ENCODE results near the gene IL15.
"Not testable (repeated sequence)": the region's sequence is repeated elsewhere in the genome, so short reads cannot be mapped to it uniquely, and the experiment has no call there.

Gene IL15

GRCh38 chr4:141689726-141690296 lies 53.4 kb downstream of the IL15 start:
- not testable (repeated sequence) for DNase-seq (ENCODE audit: low read depth, low spot score); H3K4me3 ChIP-seq (ENCODE audit: low read length)

GRCh38 chr4:141691247-141691646 lies 54.9 kb downstream of the IL15 start:
- not testable (repeated sequence) for DNase-seq (ENCODE audit: low read depth, low spot score)

GRCh38 chr4:141692081-141692480 lies 55.7 kb downstream of the IL15 start:
- no peak for DNase-seq (ENCODE audit: low read depth, low spot score)
- no peak overlapping the region for H3K4me3 ChIP-seq (ENCODE audit: low read length)

More at GRCh38 chr4:141691247-141691646, 54.9 kb downstream of the IL15 start:
- H3K4me3 ChIP-seq (ENCODE audit: low read length): not testable (repeated sequence)

DNA sequence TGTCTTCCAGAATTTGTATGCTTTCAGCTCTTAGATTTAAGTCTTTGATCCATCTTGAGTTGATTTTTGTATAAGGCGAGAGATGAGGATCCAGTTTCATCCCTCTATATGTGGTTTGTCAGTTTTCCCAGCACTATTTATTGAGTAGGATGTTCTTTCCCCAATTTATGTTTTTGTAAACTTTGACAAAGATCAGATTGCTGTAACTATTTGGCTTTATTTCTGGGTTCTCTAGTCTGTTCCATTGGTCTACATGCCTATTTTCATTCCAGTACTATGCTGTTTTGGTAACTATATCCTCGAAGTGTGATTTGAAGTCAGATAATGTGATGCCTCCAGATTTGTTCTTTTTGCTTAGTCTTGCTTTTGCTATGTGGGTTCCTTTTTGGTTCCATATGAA lies 60.7 kb downstream of the IL15 start:
- no peak for DNase-seq (ENCODE audit: low read depth, low spot score)
- H3K4me3 ChIP-seq (ENCODE audit: low read length): no peak overlapping the region

GRCh38 chr4:141702472-141703182 lies 66.2 kb downstream of the IL15 start:
- DNase-seq (ENCODE audit: low read depth, low spot score): peak; percentile 33
- H3K4me3 ChIP-seq (ENCODE audit: low read length): no peak overlapping the region

- no peak for DNase-seq (ENCODE audit: low read depth, low spot score)
- no peak overlapping the region for H3K4me3 ChIP-seq (ENCODE audit: low read length)
Observed at GRCh38 chr4:141703497-141703896, 67.1 kb downstream of the IL15 start.

DNA sequence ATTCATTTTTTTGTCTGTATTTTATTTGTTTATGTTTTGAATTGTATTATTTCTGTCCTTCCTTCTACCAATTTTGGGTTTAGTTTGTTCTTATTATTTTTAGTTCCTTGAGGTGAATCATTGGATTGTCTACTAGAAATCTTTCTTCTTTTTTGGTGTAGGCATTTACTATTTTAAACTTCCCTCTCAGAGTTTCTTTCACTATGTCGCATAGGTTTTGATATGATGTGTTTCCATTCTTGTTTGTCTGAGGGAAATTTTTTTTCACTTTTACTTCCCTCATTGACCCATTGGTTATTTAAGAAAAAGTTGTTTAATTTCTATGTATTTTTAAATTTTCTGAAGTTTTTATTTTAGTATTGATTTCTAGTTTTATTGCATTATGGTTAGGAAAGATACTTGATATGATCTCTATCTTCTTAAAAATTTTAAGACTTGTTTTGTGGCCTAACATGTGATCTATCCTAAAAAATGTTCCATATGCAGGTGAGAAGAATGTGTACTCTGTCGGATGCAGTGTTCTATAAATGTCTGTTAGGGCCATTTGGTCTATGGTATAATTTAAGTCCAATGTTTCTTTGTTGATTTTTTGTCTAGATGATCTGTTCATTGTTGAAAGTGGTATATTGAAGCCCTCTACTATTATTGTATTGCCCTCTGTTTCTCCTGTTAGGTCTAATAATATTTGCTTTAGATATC lies 68.8 kb downstream of the IL15 start:
- no peak for DNase-seq (ENCODE audit: low read depth, low spot score)
- no peak overlapping the region for H3K4me3 ChIP-seq (ENCODE audit: low read length)

GRCh38 chr4:141705747-141706377 lies 69.5 kb downstream of the IL15 start:
- no peak for DNase-seq (ENCODE audit: low read depth, low spot score)

GRCh38 chr4:141706445-141706844 lies 70.1 kb downstream of the IL15 start:
- no peak overlapping the region for H3K4me3 ChIP-seq (ENCODE audit: low read length)
- DNase-seq (ENCODE audit: low read depth, low spot score): no peak

More at GRCh38 chr4:141705747-141706377, 69.5 kb downstream of the IL15 start:
- no peak overlapping the region for H3K4me3 ChIP-seq (ENCODE audit: low read length)

DNA sequence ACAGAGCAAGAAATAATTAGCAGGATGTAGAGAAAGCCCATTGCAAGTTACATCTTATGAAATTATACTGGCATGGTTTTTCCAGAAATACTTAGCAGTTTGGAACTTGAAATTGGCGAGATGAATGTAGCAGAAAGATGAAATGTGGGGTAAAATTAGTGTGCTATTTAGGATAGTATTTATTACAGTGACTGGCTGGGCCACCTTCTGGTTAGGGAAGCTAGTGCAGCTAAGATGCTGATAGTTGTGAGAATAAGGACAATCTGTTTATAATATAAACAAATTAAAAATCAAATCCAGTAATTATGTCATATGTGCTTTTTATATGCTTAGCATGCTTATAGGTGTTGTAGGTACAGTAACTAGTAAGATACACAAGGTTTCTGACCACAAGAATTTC lies 74.8 kb downstream of the IL15 start:
- no peak overlapping the region for H3K4me3 ChIP-seq (ENCODE audit: low read length)
- peak; percentile 18 for DNase-seq (ENCODE audit: low read depth, low spot score)

DNA sequence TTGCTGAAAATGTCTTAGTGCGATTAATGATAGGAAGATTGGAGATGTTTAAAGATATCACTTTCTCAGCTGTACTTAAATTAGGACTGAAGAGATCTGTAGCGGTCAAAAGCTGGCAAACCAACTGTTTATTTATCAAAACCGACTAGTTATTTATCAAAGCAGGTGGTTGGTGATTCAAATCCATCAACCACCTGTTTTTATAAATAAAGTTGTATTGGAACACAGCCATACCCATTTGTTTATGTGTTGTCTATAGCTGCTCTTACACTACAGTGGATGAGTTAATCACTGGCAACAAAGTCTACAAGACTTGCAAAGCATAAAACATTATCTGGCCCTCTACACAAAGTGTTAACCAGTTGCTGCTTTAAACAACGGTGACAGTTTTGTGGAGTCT lies 76.8 kb downstream of the IL15 start:
- DNase-seq (ENCODE audit: low read depth, low spot score): no peak
- no peak overlapping the region for H3K4me3 ChIP-seq (ENCODE audit: low read length)

DNA sequence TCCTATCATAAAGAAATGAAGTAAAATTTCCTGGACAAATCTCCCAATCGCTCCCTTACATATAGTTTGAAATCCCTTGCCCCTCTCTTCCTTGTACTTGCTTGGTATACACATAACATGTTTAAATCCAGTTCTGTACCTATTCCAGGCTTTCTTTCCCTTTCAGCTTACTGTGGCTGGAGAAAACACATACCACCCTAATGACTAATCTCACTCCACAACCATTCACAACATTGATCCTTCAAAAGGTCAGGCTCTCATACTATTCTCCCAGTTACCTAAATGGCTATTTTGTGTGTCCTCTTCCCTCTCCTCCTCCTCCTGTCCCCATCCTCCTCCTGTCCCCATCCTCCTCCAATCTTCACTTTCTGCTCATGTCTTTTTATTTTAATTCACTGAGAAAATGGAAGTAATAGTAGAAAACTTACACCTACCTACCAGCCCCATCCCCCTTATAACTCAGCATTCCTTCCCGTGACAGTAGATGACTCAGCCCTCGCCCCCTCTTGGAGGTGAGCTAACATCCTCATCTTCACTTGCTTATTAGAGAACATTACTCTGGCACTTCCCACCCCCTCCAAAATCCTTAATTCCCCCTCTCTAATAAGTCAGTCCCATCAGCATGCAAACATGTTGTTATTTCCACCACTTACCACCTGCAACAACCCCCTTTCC lies 77.5 kb downstream of the IL15 start:
- no peak for DNase-seq (ENCODE audit: low read depth, low spot score)

DNA sequence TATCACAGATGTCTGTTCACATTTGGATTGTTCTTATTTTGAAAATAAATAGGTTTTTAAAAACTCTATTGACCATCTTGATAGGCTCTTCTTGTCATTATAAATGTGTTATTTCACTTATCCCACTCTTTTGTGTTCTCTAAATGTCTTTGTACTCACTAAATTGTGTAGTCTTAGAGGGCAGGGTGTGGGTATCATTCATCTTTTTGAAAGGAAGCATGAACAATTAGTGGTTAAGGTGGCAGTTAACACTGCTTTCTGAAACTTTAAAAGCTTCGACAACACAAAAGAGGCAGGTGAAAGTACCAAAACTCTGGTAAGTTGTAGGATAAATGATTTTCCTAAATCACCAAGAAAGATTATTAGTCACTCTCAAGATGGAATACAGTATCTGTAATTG lies 83.2 kb downstream of the IL15 start:
- DNase-seq (ENCODE audit: low read depth, low spot score): peak; percentile 36
- H3K4me3 ChIP-seq (ENCODE audit: low read length): no peak overlapping the region

More for the DNA sequence above, 77.5 kb downstream of the IL15 start:
- H3K4me3 ChIP-seq (ENCODE audit: low read length): no peak overlapping the region

GRCh38 chr4:141721174-141721573 lies 84.8 kb downstream of the IL15 start:
- H3K4me3 ChIP-seq (ENCODE audit: low read length): no peak overlapping the region
- DNase-seq (ENCODE audit: low read depth, low spot score): no peak

GRCh38 chr4:141724646-141725045 lies 88.3 kb downstream of the IL15 start:
- no peak overlapping the region for H3K4me3 ChIP-seq (ENCODE audit: low read length)
- DNase-seq (ENCODE audit: low read depth, low spot score): no peak

DNA sequence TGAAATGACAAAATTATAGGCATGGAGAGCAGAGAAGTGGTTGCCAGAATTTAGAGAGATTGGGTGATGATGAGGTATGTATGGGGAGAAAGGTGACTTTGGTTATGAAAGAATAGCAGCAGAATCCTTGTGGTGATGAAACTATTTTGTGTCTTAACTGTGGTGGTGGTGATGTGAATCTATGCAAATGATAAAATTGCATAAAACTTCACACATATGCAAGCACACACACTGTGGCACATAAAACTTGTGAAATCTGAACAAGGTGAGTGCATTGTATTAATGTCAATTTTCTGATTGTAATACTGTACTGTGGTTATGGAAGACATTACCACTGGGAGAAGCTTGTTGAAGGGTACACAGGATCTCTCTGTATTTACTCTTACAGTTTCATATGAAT lies 91.0 kb downstream of the IL15 start:
- no peak overlapping the region for H3K4me3 ChIP-seq (ENCODE audit: low read length)
- DNase-seq (ENCODE audit: low read depth, low spot score): no peak

DNA sequence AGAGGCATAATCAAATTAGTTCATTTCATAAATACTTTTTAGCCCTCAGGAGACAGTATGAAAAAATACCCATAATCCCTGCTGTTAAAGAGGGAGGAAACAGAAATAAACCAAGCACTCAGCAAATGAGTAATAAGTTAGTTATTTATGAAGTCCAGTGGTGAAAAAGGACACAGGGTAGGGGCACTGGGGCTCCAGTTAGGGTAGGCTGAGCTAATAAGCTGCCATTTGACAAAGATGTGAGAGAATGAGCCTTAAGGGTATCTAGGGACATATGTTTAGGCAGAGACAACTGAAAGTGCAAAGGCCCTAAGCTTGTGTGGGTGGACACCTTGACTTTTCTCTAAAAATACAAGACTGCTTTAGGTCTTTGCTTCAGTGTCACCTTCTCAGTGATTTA lies 94.4 kb downstream of the IL15 start:
- no peak for DNase-seq (ENCODE audit: low read depth, low spot score)
- no peak overlapping the region for H3K4me3 ChIP-seq (ENCODE audit: low read length)

DNA sequence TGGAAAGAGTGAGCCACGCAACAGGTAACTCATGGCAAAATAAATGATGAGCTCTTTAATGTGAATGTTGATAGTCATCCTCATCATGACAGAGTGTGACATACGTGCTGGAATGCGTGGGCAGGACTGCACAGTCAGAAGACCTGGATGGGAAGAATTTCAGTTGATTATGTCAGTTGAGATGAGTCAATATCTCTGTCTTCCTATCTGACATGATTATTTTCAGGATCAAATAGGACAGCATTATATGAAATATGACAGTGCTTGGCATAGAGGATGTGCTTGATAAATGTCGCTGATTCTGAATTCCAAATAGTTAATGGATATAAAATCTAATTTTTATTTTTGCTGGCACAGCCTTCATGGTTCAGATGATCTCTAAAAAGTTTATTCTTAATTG lies 95.1 kb downstream of the IL15 start:
- DNase-seq (ENCODE audit: low read depth, low spot score): no peak
- no peak overlapping the region for H3K4me3 ChIP-seq (ENCODE audit: low read length)

DNA sequence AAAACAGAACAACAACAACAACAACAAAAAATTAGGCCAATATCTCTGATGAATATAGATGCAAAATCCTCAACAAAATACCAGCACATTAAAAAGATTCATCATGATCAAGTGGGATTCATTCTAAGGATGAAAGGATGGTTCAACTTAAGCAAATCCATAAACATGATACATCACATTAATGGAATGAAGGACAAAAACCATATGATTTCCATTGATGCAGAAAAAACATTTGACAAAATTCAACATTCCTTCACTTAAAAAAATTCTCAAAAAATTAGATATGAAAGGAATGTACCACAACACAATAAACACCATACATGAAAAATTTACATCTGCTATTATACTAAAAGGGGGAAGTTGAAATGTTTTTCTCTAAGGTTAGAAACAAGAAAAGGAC lies 103.3 kb downstream of the IL15 start:
- H3K4me3 ChIP-seq (ENCODE audit: low read length): no peak overlapping the region
- DNase-seq (ENCODE audit: low read depth, low spot score): no peak

All from Jurkat, Clone E6-1 (cell line).